ENCODE data around the gene CDK12. TPM values are rescaled to one million over a fixed set of nuclear protein-coding genes. Genes with fewer than 3 reads are reported as not detected.
A peak's percentile ranks its signal among the peaks of the same experiment; 100 is the strongest.
"Not testable (repeated sequence)": the region's sequence is repeated elsewhere in the genome, so short reads cannot be mapped to it uniquely, and the experiment has no call there.

The CDK12 gene
- total RNA-seq (10 to 100 TPM; 47.4 to 71.1 TPM), polyA plus RNA-seq (1 to 10 TPM; 7.3 to 9.7 TPM)
- long read RNA-seq, donor 1, partial matches to known transcripts = 9 of 25 reads
- long read RNA-seq, donor 1, other reads (novel, unspliced or antisense) = 15 of 25 reads
- long read RNA-seq, donor 2, partial matches to known transcripts = 1 of 10 reads
- long read RNA-seq, donor 2, other reads (novel, unspliced or antisense) = 7 of 10 reads

- ATAC-seq (ENCODE audit: low FRiP score) (peak; percentile 97), DNase-seq (peak; percentile 96)
- Histone ChIP-seq H3K27me3 (ENCODE audit: control insufficient read depth in 1 of 2, insufficient read depth in 2 of 2, low read length in 1 of 2) (no peaks in the 10 kb centered on the region), H3K4me1 (ENCODE audit: control insufficient read depth in 1 of 2, insufficient read depth in 2 of 2, low read length in 2 of 2) (no peaks in the 10 kb centered on the region), H3K27ac (ENCODE audit: low read depth in 1 of 2, low read length in 2 of 2) (peak within 1 kb of the TSS; percentile 62 to 95), H3K4me3 (ENCODE audit: low read length in 2 of 2) (peak within 1 kb of the TSS; percentile 91 to 97), H3K9me3 (ENCODE audit: control insufficient read depth, low read length) (no peaks in the 10 kb centered on the region), H3K36me3 (ENCODE audit: control insufficient read depth in 1 of 2, insufficient read depth in 2 of 2, low read length in 1 of 2) (no peaks in the 10 kb centered on the region)
- 0 to 1% methylated on average over 37 to 51 of the region's 51 CpGs for WGBS, 2 donors
- intact Hi-C loops (cut with DNase I) = no loop called here
These were observed at the start of gene CDK12 for GRCh38 chr17:39461113-39461925. TSS of gene CDK12 (plus strand) at chr17:39461486. CDS start at chr17:39462072, 586 bp downstream.

- intact Hi-C loops (cut with DNase I) = no loop called here
- ATAC-seq (ENCODE audit: low FRiP score) (no peak), DNase-seq (no peak)
- Histone ChIP-seq H3K4me1 (ENCODE audit: control insufficient read depth in 1 of 2, insufficient read depth in 2 of 2, low read length in 2 of 2) (no peaks in the 10 kb centered on the region), H3K9me3 (ENCODE audit: control insufficient read depth, low read length) (no peaks in the 10 kb centered on the region), H3K27me3 (ENCODE audit: control insufficient read depth in 1 of 2, insufficient read depth in 2 of 2, low read length in 1 of 2) (no peaks in the 10 kb centered on the region), H3K36me3 (ENCODE audit: control insufficient read depth in 1 of 2, insufficient read depth in 2 of 2, low read length in 1 of 2) (peaks cover 4 to 10% of the 10 kb centered on the region in 2 donors), H3K27ac (ENCODE audit: low read depth in 1 of 2, low read length in 2 of 2) (no peak overlapping the region), H3K4me3 (ENCODE audit: low read length in 2 of 2) (no peak overlapping the region)
- 61 to 75% methylated on average over 1 of the region's 1 CpG for WGBS, 2 donors
These were observed 45.1 kb upstream of the CDK12 start for GRCh38 chr17:39416141-39416540.

- peaks cover 3% of the 10 kb centered on the region in 2 donors for H3K36me3 ChIP-seq (ENCODE audit: control insufficient read depth in 1 of 2, insufficient read depth in 2 of 2, low read length in 1 of 2)
- DNase-seq (no peak), ATAC-seq (ENCODE audit: low FRiP score) (no peak)
- no peaks in the 10 kb centered on the region for H3K9me3 ChIP-seq (ENCODE audit: control insufficient read depth, low read length)
- 95 to 98% methylated on average over 4 of the region's 4 CpGs for WGBS, 2 donors
- intact Hi-C loops (cut with DNase I) = no loop called here
- no peak overlapping the region for H3K27ac ChIP-seq (ENCODE audit: low read depth in 1 of 2, low read length in 2 of 2)
- no peak overlapping the region for H3K4me3 ChIP-seq (ENCODE audit: low read length in 2 of 2)
- no peaks in the 10 kb centered on the region for H3K27me3 ChIP-seq (ENCODE audit: control insufficient read depth in 1 of 2, insufficient read depth in 2 of 2, low read length in 1 of 2)
- no peaks in the 10 kb centered on the region for H3K4me1 ChIP-seq (ENCODE audit: control insufficient read depth in 1 of 2, insufficient read depth in 2 of 2, low read length in 2 of 2)
These were observed 31.7 kb upstream of the CDK12 start for GRCh38 chr17:39429600-39429999.

GRCh38 chr17:39439868-39440267 is 21.4 kb upstream of the CDK12 start:
- DNase-seq; H3K4me3 ChIP-seq (ENCODE audit: low read length in 2 of 2); ATAC-seq (ENCODE audit: low FRiP score); H3K36me3 ChIP-seq (ENCODE audit: control insufficient read depth in 1 of 2, insufficient read depth in 2 of 2, low read length in 1 of 2); H3K4me1 ChIP-seq (ENCODE audit: control insufficient read depth in 1 of 2, insufficient read depth in 2 of 2, low read length in 2 of 2); H3K9me3 ChIP-seq (ENCODE audit: control insufficient read depth, low read length); H3K27me3 ChIP-seq (ENCODE audit: control insufficient read depth in 1 of 2, insufficient read depth in 2 of 2, low read length in 1 of 2); intact Hi-C loops (cut with DNase I); H3K27ac ChIP-seq (ENCODE audit: low read depth in 1 of 2, low read length in 2 of 2): not testable (repeated sequence)
- 94 to 97% methylated on average over 2 of the region's 2 CpGs for WGBS, 2 donors

GRCh38 chr17:39443326-39443725 is 18.0 kb upstream of the CDK12 start:
- DNase-seq (no peak), ATAC-seq (ENCODE audit: low FRiP score) (no peak)
- Histone ChIP-seq H3K4me3 (ENCODE audit: low read length in 2 of 2) (no peak overlapping the region), H3K27ac (ENCODE audit: low read depth in 1 of 2, low read length in 2 of 2) (no peak overlapping the region), H3K36me3 (ENCODE audit: control insufficient read depth in 1 of 2, insufficient read depth in 2 of 2, low read length in 1 of 2) (peaks cover 3 to 4% of the 10 kb centered on the region in 2 donors), H3K27me3 (ENCODE audit: control insufficient read depth in 1 of 2, insufficient read depth in 2 of 2, low read length in 1 of 2) (no peaks in the 10 kb centered on the region), H3K4me1 (ENCODE audit: control insufficient read depth in 1 of 2, insufficient read depth in 2 of 2, low read length in 2 of 2) (no peaks in the 10 kb centered on the region), H3K9me3 (ENCODE audit: control insufficient read depth, low read length) (no peaks in the 10 kb centered on the region)
- intact Hi-C loops (cut with DNase I) = no loop called here

GRCh38 chr17:39447561-39447960 is 13.7 kb upstream of the CDK12 start:
- no peaks in the 10 kb centered on the region for H3K36me3 ChIP-seq (ENCODE audit: control insufficient read depth in 1 of 2, insufficient read depth in 2 of 2, low read length in 1 of 2)
- WGBS, 2 donors = 80 to 85% methylated on average over 5 of the region's 5 CpGs
- no peaks in the 10 kb centered on the region for H3K9me3 ChIP-seq (ENCODE audit: control insufficient read depth, low read length)
- DNase-seq (no peak), ATAC-seq (ENCODE audit: low FRiP score) (no peak)
- peaks cover 0 to 3% of the 10 kb centered on the region in 2 donors for H3K4me1 ChIP-seq (ENCODE audit: control insufficient read depth in 1 of 2, insufficient read depth in 2 of 2, low read length in 2 of 2)
- no peak overlapping the region for H3K27ac ChIP-seq (ENCODE audit: low read depth in 1 of 2, low read length in 2 of 2)
- no peaks in the 10 kb centered on the region for H3K27me3 ChIP-seq (ENCODE audit: control insufficient read depth in 1 of 2, insufficient read depth in 2 of 2, low read length in 1 of 2)
- no peak overlapping the region for H3K4me3 ChIP-seq (ENCODE audit: low read length in 2 of 2)
- intact Hi-C loops (cut with DNase I) = no loop called here

- 81 to 84% methylated on average over 13 of the region's 13 CpGs for WGBS, 2 donors
- H3K4me3 ChIP-seq (ENCODE audit: low read length in 2 of 2) = peak overlapping the region; percentile 84 to 99
- ATAC-seq (ENCODE audit: low FRiP score) = no peak
- H3K27me3 ChIP-seq (ENCODE audit: control insufficient read depth in 1 of 2, insufficient read depth in 2 of 2, low read length in 1 of 2) = no peaks in the 10 kb centered on the region
- intact Hi-C loops (cut with DNase I) = no loop called here
- H3K4me1 ChIP-seq (ENCODE audit: control insufficient read depth in 1 of 2, insufficient read depth in 2 of 2, low read length in 2 of 2) = peaks cover 0 to 3% of the 10 kb centered on the region in 2 donors
- H3K36me3 ChIP-seq (ENCODE audit: control insufficient read depth in 1 of 2, insufficient read depth in 2 of 2, low read length in 1 of 2) = no peaks in the 10 kb centered on the region
- H3K27ac ChIP-seq (ENCODE audit: low read depth in 1 of 2, low read length in 2 of 2) = no peak overlapping the region
- peak in 1 of 2 donors; percentile 42 for DNase-seq
- no peaks in the 10 kb centered on the region for H3K9me3 ChIP-seq (ENCODE audit: control insufficient read depth, low read length)
These were observed 11.2 kb upstream of the CDK12 start for GRCh38 chr17:39450051-39450450.

GRCh38 chr17:39450847-39451581 is 10.3 kb upstream of the CDK12 start, which contains the start of gene MED1:
TSS of gene MED1 (minus strand) at chr17:39451263. CDS start at chr17:39451062, 201 bp downstream.
- H3K4me3 ChIP-seq (ENCODE audit: low read length in 2 of 2) = peak within 1 kb of the TSS; percentile 84 to 99
- 0% methylated on average over 36 to 37 of the region's 37 CpGs for WGBS, 2 donors
- H3K9me3 ChIP-seq (ENCODE audit: control insufficient read depth, low read length) = no peaks in the 10 kb centered on the region
- peaks cover 0 to 3% of the 10 kb centered on the region in 2 donors for H3K4me1 ChIP-seq (ENCODE audit: control insufficient read depth in 1 of 2, insufficient read depth in 2 of 2, low read length in 2 of 2)
- peak; percentile 96 for DNase-seq
- peak; percentile 98 for ATAC-seq (ENCODE audit: low FRiP score)
- H3K27me3 ChIP-seq (ENCODE audit: control insufficient read depth in 1 of 2, insufficient read depth in 2 of 2, low read length in 1 of 2) = no peaks in the 10 kb centered on the region
- intact Hi-C loops (cut with DNase I) = no loop called here
- no peaks in the 10 kb centered on the region for H3K36me3 ChIP-seq (ENCODE audit: control insufficient read depth in 1 of 2, insufficient read depth in 2 of 2, low read length in 1 of 2)
- H3K27ac ChIP-seq (ENCODE audit: low read depth in 1 of 2, low read length in 2 of 2) = peak within 1 kb of the TSS; percentile 62 to 67
